GM18868 (cell line): ENCODE data around the gene ASMTL.
"Not testable (repeated sequence)": the region's sequence is repeated elsewhere in the genome, so short reads cannot be mapped to it uniquely, and the experiment has no call there.

Experiments
- ATAC-seq: cut with Tn5 transposase; IDR thresholded peaks from one replicate; pipeline ENCODE4 v1.9.1; 2021; ENCODE audit warnings: mild to moderate bottlenecking, moderate library complexity; ENCODE audit not compliant: unreplicated experiment

Gene ASMTL

DNA sequence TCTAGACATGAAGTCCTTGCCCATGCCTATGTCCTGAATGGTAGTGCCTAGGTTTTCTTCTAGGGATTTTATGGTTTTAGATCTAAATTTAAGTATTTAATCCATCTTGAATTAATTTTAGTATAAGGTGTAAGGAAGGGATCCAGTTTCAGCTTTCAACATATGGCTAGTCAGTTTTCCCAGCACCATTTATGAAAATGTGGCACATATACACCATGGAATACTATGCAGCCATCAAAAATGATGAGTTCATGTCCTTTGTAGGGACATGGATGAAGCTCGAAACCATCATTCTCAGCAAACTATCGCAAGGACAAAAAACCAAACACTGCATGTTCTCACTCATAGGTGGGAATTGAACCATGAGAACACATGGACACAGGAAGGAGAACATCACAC lies 29.8 kb upstream of the ASMTL start:
- ATAC-seq = not testable (repeated sequence)

DNA sequence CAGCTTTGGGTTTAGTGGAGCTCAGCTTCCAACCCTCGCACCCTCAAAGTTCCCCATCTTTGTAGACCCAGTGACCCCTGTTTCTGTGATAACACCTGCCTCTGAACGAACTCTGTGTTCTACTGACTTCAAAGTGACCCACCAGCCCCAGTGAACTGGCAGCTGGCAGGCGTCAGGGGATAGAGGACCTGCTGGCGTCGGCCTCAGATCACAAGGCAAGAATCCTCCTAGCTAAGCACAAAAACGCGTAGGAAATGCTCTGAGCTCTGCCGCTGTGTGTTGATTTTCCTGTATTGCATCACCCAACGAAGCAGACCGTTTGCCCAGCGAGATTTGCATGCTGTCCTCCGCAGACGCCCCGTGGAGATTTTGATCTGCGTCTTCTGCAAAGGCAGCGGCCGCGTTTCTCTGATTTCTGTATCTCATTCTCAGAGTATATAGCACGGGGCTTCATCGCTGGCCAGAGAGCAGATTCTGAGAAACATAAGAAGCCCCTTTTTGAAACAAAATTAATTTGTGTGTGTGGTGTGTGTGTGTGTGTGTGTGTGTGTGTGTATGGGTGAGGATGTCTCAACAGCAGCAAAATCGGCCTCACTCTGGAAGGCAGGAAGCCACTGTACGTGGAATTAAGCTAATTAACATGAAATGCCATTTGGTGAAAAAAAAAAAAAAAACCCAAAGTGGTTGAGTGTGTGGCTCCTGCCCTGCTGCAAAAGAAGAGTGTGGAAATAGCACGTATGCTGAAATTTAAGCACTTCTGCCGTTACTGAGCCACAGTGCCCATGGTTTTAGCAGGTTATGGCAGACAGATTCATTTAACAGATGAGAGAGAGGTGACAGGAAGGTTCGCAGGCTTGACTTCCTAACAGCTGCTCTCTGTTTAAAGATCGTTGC lies 29.2 kb upstream of the ASMTL start:
- ATAC-seq = peak; percentile 35

DNA sequence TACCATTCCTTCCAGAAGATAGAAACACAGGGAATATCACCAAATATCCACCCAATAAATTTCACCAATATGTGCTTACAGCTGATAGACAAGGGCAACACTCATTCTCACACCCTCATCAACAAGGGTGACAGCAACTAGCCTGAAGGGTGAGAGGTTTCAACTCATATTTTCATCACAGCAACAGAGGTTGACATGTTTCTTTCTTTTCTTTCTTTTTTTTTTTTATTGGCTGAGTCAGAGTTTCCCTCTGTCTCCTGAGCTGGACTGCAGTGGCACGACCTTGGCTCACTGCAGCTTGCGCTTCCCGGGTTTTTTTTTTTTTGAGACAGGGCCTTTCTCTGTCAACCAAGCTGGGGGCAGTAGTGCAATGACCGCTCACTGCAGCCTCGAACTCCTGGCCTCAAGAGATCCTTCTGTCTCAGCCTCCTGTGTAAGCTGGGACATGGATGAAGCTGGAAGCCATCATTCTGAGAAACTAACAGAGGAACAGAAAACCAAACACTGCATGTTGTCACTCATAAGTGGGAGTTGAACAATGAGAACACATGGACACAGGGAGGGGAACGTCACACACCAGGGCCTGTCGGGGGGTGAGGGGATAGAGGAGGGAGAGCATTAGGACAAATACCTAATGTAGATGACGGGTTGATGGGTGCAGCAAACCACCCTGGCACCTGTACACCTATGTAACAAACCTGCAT lies 27.5 kb upstream of the ASMTL start:
- no peak for ATAC-seq

DNA sequence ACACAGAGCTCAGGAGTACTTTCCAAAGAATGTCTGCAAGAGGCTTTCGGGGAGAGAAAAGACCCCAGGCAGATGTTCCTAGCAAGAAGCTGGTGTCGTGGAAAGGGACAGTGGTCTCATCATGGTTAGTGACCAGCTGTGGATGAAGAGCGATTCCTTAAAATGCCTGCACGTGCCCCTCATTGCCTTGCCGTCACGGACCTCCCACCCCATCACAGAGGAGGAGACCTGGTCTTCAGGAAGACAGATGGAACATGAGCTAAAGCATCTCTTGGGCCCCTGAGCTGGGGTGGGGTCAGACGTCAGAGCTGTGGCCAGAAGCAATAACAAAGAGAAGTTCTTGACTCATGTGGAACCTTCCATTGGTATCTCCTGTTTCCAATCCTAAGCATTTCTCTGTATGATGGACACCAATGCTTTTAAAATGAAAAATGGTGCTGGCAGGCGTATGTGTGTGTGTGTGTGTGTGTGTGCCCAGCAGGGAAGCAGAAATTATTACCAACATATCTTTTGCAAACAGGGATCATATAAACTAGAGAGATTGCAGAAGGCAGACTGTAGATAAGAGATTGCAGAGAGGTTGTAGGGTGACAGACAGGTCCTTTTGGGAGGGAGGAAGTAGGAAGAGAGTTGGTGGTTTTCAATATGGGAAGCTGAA lies 25.2 kb upstream of the ASMTL start:
- ATAC-seq = no peak

DNA sequence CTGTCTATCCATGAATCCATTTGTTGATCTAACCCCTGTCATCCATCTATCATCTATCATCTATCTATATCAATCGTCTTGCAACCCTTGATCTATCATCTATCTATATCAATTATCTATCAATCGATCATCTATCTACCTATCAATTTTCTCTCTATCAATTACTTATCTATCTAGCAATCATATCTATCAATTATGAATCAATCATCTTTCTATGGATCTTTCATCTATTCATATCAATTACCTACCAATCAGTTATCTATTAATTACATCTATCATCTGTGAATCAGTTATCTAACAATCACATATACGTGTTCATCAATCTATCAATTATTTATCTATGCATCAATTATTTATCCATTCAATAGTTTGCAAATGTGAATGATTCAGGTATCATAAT lies 24.5 kb upstream of the ASMTL start:
- no peak for ATAC-seq

DNA sequence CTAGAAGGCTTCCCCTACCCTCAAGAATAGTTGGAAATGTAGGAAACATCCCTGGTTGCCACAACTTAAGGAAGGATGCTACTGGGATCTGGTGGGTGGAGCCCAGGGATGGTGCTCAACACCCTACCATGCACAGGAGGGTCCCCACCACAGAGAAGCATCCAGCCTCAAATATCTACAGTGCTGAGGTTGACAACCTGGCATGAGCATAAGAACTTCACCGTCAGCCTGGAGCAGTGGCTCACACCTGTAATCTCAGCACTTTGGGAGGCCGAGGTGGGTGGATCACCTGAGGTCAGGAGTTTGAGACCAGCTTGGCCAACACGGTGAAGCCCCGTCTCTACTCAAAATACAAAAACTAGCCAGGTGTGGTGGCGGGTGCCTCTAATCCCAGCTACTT lies 24.0 kb upstream of the ASMTL start:
- no peak for ATAC-seq

DNA sequence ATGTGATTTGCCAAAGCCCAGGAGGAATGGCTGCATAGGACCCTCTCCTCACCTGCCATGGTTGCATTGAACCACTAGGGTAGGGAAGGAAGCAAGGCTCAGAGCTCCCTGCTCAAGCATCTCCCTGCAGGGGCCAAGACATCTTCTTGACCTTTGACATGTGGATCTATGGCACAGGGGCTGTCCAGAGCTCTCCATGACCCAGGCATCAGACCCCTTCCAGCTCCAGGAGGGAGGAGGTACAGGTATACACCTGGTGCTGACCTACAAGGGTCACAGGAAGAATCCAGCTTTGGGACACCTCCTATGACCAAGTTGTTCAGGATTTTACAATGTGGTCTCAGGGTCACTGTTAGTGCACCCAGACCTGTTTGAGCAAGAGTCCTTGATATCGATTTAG lies 23.2 kb upstream of the ASMTL start:
- no peak for ATAC-seq

DNA sequence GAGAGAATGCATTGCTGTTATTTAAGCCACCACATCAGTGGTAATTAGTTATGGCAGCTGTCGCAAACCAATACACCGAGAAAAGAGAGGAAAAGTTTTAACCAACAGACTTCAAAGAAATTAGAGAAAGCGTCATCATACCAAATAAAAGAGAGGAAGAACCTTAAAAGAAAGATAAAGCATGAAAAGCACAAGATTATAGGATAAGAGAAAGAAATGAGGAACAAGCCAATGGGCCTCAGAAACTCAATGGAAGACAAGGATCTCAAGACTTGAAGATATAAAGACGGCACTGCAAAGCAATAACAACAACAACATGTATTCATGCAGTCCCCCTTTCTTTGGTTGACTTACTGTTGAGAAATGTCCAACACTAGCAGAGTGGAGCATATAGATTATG lies 22.8 kb upstream of the ASMTL start:
- no peak for ATAC-seq

DNA sequence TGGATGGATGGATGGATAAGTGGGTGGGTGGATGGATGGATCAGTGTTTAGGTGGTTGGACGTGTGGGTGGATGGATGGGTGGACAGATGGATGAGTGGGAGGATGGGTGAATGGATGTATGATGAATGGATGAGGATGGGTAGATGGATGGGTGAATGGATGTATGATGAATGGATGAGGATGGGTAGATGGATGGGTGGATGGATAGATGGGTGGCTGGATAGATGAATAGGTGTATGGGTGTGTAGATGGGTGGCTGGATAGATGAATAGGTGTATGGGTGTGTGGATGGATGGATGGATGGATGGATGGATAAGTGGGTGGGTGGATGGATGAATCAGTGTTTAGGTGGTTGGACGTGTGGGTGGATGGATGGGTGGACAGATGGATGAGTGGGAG lies 21.9 kb upstream of the ASMTL start:
- not testable (repeated sequence) for ATAC-seq

DNA sequence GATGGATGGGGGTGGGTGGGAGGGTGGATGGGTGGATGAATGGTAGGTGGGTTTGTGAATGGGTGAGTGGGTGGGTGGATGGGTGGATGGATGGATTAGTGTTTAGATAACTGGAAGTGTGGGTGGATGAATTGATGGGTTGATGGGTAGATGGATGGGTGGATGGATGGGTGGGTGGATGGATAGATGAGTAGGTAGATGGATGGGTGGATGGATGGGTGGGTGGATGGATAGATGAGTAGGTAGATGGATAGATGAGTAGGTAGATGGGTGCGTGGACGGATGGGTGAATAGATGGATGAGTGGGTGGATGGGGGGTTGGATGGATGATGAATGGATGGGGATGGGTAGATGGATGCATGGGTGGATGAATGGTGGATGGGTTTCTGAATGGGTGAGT lies 20.3 kb upstream of the ASMTL start:
- ATAC-seq = no peak

DNA sequence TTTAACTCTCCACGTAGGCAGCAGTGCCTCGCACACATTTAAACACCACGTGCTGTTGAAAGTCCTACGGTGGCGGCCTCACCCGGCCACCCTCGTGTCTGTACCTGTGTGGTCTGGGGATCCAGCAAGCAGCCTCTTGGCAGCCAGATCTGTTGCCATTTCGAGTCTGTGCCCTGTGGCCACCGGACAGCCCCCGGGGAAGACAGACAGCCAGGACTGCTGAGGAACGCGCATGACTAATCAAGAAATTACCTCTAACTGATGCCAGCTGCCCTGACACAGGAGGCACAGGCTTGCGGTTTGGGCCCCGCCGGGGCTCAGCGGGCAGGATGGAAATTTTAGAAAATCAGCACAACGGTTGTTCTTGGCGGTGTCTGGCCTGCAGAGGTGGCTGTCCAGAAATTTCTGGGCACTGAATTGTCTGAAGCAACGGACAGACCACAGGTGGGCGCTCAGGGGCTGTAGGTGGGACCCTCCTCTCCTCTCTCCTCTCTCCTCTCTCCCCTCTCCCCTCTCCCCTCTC lies 15.6 kb upstream of the ASMTL start:
- peak; percentile 65 for ATAC-seq

DNA sequence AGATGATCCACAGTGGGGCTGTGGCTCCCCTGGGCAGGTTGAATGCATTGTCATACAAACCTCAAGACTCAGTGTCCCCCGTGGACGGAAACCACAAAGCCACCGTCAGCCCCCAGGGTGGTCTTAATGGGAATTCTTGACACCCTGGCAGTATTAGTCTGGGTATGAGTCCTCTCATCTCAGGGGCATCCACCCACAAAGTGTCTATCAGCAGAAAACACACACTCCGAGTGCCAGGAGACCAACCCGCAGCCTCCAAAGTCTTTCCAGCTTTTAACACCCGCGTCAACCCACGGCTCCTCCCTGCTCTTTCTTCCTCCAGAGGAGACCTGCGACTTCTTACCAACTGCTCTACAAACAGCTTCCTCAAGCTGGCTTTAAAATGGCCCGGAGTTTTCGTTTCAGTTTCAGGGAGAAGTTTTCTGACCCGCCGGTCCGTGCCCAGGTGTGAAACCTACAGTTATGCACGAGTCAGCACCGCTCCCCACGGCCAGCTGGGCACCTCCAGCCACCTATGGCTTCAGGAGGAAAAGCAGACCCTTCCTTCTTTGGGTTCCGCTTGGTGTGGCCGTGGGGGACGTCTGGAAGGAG lies 14.4 kb upstream of the ASMTL start:
- peak; percentile 41 for ATAC-seq

DNA sequence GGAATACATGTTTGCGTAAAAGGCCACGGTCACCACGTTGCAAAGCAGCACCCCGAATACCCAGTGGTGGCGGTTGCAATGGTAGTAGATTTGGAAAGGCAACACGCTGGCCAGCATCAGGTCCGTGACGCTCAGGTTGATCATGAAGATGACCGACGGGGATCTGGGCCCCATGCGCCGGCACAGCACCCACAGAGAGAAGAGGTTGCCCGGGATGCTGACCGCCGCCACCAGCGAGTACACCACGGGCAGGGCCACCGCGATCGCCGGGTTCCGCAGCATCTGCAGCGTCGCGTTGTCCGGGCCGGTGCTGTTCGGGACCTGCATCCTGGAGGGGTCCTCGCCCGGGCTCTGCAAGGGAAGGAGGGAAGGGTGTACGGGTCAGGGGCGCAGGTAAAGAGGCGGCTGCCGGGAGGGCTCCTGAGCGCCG lies 13.5 kb upstream of the ASMTL start:
- ATAC-seq = no peak

DNA sequence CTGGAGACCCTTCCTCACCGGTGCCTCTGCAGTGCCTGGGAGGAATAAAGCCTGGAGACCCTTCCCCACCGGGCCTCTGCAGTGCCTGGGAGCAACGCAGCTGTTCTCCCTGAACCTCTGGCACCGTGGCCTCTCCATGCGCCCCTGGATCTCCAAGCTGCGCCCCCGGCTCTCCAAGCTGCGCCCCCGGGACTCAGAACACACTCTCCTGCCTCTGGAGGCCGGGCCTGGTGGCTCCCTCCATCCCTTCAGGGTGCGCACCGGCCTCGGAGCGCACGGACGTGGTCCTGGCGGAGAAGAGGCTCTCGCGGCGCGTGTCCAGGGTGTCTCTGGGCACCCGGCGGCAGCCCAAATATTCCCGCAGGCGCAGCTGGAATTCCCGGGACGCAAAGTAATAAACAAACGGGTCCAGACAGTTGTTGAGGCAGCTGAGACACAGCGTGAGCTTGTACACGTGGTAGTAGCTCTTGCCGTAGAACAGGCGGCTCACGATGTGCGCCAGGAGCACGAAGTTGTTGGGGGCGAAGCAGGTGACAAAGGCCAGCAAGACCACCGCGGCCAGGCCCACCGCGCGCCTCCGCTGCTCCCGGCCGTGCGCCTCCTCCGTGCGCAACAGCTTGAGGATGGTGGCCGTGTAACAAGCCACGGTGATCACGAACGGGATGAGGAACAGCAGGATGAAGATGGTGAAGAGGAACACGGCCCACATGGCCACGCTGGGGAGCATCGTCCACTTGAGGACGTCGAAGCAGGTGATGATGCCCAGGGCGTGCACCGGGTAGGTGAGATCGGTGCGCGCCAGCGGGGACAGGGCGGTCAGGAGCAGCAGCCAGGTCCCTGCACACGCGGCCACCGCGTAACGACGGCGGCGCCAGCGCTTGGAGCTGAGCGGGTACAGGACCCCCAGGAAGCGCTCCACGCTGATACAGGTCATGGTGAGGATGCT lies 12.8 kb upstream of the ASMTL start:
- no peak for ATAC-seq

DNA sequence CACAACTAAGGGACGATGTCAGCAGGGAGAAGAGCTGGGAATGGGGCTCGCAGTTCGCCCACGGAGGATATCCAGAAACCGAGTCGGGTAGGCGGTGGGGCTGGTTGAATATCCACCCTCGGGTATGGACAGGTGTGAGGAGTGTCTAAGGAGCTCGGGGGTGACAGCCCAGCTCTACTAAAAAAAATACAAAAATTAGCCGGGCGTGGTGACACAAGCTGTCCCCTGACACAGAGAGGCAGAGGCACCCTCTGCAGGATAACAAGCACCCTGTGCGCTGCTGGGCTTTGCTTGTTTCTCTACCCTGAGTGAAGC lies 12.2 kb upstream of the ASMTL start:
- ATAC-seq = no peak

DNA sequence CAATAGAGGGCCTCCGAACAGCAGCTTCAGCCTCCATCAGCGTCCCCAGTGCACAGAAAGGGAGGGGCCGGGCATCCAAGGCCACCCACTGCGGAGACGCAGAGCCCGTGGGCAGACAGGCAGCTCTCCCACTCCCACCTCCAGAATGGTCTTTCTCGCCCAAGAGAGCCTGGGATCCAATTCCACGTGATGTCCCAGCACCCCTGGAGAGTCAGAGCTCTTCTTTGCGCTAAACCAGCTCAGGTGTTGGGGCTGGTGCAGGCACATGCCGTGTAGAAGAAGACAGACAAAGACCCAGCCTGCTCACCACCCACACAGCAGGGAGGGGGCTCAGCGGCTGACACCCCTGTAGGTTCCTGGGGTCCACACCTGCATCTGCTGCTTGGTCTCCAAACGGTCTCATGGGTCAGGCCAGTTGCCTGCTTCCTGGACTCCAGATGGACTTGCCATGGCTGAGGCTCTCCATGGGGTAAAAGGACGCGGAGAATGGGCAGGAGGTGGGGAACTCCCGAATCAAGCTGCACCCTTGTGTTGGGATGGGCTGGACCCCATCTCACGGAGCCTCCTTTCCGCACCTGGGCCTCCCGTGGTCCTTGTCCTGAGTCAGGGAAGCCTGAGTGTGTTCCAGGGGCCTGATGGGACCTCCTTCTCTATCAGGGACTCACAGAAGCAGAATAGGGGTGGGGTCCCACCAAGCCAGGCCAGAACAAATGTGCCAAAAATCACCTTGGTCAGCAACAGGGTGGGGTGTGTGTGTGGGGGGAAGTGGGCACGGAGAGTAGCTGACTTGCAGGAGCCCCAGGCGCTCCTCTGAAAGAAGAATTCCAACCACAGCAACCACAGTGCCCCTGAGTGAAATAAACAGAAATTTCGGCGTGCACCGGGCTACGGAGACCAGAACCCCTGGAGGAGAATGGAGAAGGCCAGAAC lies 11.6 kb upstream of the ASMTL start:
- ATAC-seq = no peak

DNA sequence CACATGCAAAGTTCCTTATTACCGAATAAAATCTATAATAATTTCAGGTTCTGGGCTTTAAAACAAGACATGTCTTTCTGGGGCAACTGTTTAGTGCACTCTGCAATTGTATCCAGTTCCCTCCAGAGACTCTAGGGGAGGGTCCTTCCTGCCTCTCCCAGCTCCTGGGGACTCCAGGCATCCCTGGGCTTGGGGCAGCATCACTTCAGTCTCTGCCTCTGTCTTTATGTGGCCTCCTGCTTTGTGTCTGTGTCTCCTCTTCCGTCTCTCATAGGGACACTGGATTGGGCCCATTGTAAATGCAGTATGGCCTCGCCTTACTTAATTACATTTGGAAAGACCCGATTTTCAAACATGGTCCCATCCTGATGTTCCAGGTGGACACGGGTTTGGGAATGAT lies 10.9 kb upstream of the ASMTL start:
- no peak for ATAC-seq

DNA sequence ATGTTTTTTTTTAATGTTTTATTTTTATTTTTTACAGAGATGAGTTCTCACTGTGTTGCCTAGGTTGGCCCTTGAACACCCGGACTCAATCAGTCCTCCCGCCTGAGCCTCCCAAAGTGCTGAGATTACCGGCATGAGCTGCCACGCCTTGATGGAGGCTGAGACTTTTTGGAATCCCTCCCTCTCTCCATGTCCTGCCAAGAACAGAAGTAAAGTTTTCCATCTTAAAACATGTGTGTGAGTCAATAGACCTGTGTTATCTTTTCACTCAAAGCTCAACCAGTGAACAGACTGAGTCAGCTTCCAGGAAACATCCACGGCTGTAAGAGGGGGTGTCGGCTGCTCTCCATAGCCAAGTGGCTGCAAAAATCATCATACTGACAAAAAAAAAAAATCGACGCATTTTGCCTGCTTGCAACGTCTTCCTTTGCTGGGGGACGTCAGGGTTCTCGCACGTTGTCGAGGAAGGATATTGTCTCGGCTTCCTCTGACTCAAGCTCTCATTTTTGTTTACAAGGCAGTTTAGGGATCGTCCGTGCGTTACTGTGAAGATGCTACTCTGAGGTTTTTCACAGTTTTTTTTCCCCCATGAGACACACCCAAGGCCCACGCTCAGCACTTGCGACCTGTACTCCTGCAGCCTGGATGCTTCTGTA lies 10.0 kb upstream of the ASMTL start:
- ATAC-seq = no peak

DNA sequence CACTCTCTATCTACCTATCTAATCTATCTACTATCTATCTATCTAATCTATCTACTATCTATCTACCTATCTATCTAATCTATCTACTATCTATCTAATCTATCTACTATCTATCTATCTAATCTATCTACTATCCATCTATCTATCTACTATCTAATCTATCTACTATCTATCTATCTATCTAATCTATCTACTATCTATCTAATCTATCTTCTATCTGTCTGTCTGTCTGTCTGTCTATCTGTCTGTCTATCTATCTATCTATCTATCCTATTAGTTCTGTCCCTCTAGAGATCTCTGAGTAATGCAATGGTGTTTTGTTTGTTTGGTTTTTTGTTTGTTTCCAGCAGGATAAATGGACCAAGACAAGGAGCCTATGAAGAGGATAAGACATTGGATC lies 9.4 kb upstream of the ASMTL start:
- ATAC-seq = no peak
